PC-3 (cell line): ENCODE data around the gene TSPAN33.

Experiments
- EZH2 ChIP-seq: fragments of 300-600 bp; sonication (generic); IDR thresholded peaks from one replicate; pipeline ENCODE4 v1.6.1; 2017; ENCODE audit warnings: antibody characterized with exemption, mild to moderate bottlenecking, low read length; ENCODE audit not compliant: unreplicated experiment
- EZH2phosphoT487 ChIP-seq: fragments of 300-600 bp; sonication (generic); IDR thresholded peaks from 2 replicates; pipeline ENCODE4 v1.6.1; 2018; ENCODE audit warnings: mild to moderate bottlenecking, antibody characterized with exemption, low read length, borderline replicate concordance
- TF ChIP-seq, protein P1 (sequence below): fragments of 300-600 bp; sonication (generic); conservative IDR thresholded peaks from 2 replicates; pipeline ENCODE4 v1.5.1; 2017; ENCODE audit warnings: antibody characterized with exemption, low read depth, mild to moderate bottlenecking, low read length

DNA sequence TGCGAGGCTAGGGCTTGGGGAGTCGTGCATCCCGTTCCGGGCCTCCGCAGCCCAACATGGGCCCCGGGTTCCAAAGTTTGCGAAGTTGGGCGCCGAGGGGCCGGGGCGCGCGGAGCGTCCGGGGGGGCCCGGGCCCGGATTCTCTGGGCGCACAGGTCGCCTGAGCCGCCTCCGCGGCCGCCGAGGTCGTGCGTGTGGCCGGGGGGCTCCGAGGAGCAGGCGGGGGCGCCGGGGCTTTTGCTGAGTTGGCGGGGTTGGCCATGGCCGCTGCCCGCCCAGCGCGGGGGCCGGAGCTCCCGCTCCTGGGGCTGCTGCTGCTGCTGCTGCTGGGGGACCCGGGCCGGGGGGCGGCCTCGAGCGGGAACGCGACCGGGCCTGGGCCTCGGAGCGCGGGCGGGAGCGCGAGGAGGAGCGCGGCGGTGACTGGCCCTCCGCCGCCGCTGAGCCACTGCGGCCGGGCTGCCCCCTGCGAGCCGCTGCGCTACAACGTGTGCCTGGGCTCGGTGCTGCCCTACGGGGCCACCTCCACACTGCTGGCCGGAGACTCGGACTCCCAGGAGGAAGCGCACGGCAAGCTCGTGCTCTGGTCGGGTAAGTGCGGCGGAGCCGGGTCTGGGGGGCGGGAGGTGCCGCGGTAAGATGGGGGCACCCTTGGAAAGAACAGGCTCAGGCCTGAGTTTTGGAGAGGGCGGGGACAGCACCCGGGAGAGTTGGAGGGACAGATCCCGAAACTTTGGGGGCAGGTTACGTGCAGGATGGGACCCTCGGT, 44.6 kb downstream of the TSPAN33 start:
- TF ChIP-seq, protein P1, sequence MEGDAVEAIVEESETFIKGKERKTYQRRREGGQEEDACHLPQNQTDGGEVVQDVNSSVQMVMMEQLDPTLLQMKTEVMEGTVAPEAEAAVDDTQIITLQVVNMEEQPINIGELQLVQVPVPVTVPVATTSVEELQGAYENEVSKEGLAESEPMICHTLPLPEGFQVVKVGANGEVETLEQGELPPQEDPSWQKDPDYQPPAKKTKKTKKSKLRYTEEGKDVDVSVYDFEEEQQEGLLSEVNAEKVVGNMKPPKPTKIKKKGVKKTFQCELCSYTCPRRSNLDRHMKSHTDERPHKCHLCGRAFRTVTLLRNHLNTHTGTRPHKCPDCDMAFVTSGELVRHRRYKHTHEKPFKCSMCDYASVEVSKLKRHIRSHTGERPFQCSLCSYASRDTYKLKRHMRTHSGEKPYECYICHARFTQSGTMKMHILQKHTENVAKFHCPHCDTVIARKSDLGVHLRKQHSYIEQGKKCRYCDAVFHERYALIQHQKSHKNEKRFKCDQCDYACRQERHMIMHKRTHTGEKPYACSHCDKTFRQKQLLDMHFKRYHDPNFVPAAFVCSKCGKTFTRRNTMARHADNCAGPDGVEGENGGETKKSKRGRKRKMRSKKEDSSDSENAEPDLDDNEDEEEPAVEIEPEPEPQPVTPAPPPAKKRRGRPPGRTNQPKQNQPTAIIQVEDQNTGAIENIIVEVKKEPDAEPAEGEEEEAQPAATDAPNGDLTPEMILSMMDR = no peak
- no peak for TF ChIP-seq EZH2
- no peak for TF ChIP-seq EZH2phosphoT487
